K562 (cell line): ENCODE data around the gene SPATA33. TPM values are rescaled to one million over a fixed set of nuclear protein-coding genes. Genes with fewer than 3 reads are reported as not detected.
A peak's percentile ranks its signal among the peaks of the same experiment; 100 is the strongest.

Experiments used
- ARID4B ChIP-seq: sonication (generic); formaldehyde crosslinking; IDR thresholded peaks from 2 replicates; pipeline ENCODE4 v1.8.0; 2022; ENCODE audit warnings: mild to moderate bottlenecking, missing genetic modification reagents
- HDAC2 ChIP-seq: fragments of 450-650 bp; IDR thresholded peaks from 2 replicates; pipeline ENCODE4 v1.6.1; 2016; ENCODE audit warnings: mild to moderate bottlenecking
- ILF3 ChIP-seq: fragments of 450-650 bp; IDR thresholded peaks from 2 replicates; pipeline ENCODE4 v1.6.1; 2018; ENCODE audit warnings: antibody characterized with exemption, mild to moderate bottlenecking, moderate library complexity, borderline replicate concordance
- PHB2 ChIP-seq: fragments of 450-650 bp; IDR thresholded peaks from 2 replicates; pipeline ENCODE4 v1.6.1; 2017; ENCODE audit warnings: low read depth
- PHF21A ChIP-seq: fragments of 450-650 bp; IDR thresholded peaks from 2 replicates; pipeline ENCODE4 v1.6.1; 2017; ENCODE audit warnings: low read depth, borderline replicate concordance
- POLR2B ChIP-seq: fragments of 450-650 bp; IDR thresholded peaks from 2 replicates; pipeline ENCODE4 v1.6.1; 2018; ENCODE audit warnings: low read depth; ENCODE audit not compliant: partially characterized antibody
- PTBP1 ChIP-seq: fragments of 200-400 bp; formaldehyde crosslinking; IDR thresholded peaks from 2 replicates; pipeline ENCODE4 v1.6.1; 2017; ENCODE audit warnings: low read depth, low read length
- RB1 ChIP-seq: fragments of 450-650 bp; IDR thresholded peaks from 2 replicates; pipeline ENCODE4 v1.6.1; 2017; ENCODE audit warnings: low read depth, mild to moderate bottlenecking
- SIN3A ChIP-seq, 2 experiments: fragments of 150-350 bp in 1 of 2; IDR thresholded peaks; 2 replicates each; pipeline ENCODE4 v1.6.1; 2011 to 2016; ENCODE audit warnings: borderline replicate concordance in 2 of 2, low read depth in 2 of 2, low read length in 2 of 2, mild to moderate bottlenecking in 2 of 2, moderate library complexity in 2 of 2; ENCODE audit not compliant: control insufficient read depth in 1 of 2
- SMARCC2 ChIP-seq: fragments of 450-650 bp; IDR thresholded peaks from 2 replicates; pipeline ENCODE4 v1.6.1; 2017; ENCODE audit warnings: antibody characterized with exemption, moderate library complexity, mild to moderate bottlenecking, low read depth
- SNAPC5 ChIP-seq: fragments of 250-450 bp; sonication (Bioruptor Pico); IDR thresholded peaks from 2 replicates; pipeline ENCODE4 v1.8.0; 2021; ENCODE audit warnings: moderate library complexity, mild to moderate bottlenecking, inconsistent platforms
- SP1 ChIP-seq: sonication (generic); formaldehyde crosslinking; IDR thresholded peaks from 2 replicates; pipeline ENCODE4 v1.8.1; 2022; ENCODE audit warnings: mild to moderate bottlenecking, missing genetic modification reagents
- TARDBP ChIP-seq: fragments of 450-650 bp; IDR thresholded peaks from 2 replicates; pipeline ENCODE4 v1.6.1; 2016
- USF1 ChIP-seq: sonication (generic); formaldehyde crosslinking; IDR thresholded peaks from 2 replicates; pipeline ENCODE4 v1.9.0; 2022; ENCODE audit warnings: mild to moderate bottlenecking, missing genetic modification reagents
- ZNF197 ChIP-seq: fragments of 200-800 bp; sonication (Bioruptor generic); IDR thresholded peaks from 2 replicates; pipeline ENCODE4 v1.6.1; 2016; ENCODE audit warnings: low read depth, missing genetic modification characterization, missing compliant biosample characterization
- ZNF23 ChIP-seq: fragments of 250-450 bp; sonication (Bioruptor Pico); IDR thresholded peaks from 2 replicates; pipeline ENCODE4 v1.4.0; 2020; ENCODE audit warnings: mild to moderate bottlenecking
- ZNF280A ChIP-seq: fragments of 450-650 bp; IDR thresholded peaks from 2 replicates; pipeline ENCODE4 v1.6.1; 2018; ENCODE audit warnings: mild to moderate bottlenecking, low read depth; ENCODE audit not compliant: partially characterized antibody
- ZNF354B ChIP-seq: fragments of 250-450 bp; sonication (Bioruptor Pico); IDR thresholded peaks from 2 replicates; pipeline ENCODE4 v1.4.0; 2020
- ZNF511 ChIP-seq: sonication (generic); formaldehyde crosslinking; IDR thresholded peaks from 2 replicates; pipeline ENCODE4 v1.8.0; 2022; ENCODE audit warnings: mild to moderate bottlenecking, missing genetic modification reagents
- ZNF583 ChIP-seq: fragments of 250-450 bp; sonication (Bioruptor Pico); IDR thresholded peaks from 2 replicates; pipeline ENCODE4 v1.4.0; 2020
- polyA plus RNA-seq, 8 experiments: library from polyadenylated mRNA; depleted of rRNA in 4 of 8; stranded (reverse) in 5 of 8; unstranded in 3 of 8; fragments of >200 nt; fragmentation: Nextera tagmentation in 2 of 8; fragmentation: Illumina TruSeq in 1 of 8; extraction: Ambion mirVana in 2 of 8; extraction: Trizol in 1 of 8; gene quantifications; 2 replicates each; pipeline versions ENCODE4 v1.2.1 to v1.2.3, GENCODE V29; 2011 to 2014; ENCODE audit warnings: inconsistent platforms in 1 of 8, missing spikeins in 1 of 8
- total RNA-seq, 7 experiments: library from RNA; depleted of rRNA in 6 of 7; stranded (reverse); fragments of >200 nt in 6 of 7; fragmentation: Illumina TruSeq in 2 of 7; extraction: Trizol in 2 of 7; gene quantifications; 2 replicates each; pipeline versions ENCODE4 v1.2.1 to v1.2.3, GENCODE V29; 2011 to 2021; ENCODE audit warnings: low replicate concordance in 1 of 7

The SPATA33 gene
- total and polyA plus RNA-seq, 9 of the 15 experiments (the other 6 are each of a cell fraction or from before 2014, with no cell fraction given): 4.0 to 20.0 (median 11.8) TPM

- TF ChIP-seq ZNF197 (no peak), ILF3 (no peak), ZNF23 (CRISPR knock-in tag) (no peak), ZNF280A (no peak), PHF21A (no peak), RB1 (peak; percentile 93), ZNF354B (CRISPR knock-in tag) (no peak), HDAC2 (0 out of 2 replicates have a peak, but pooled peaks have one; percentile 73), SP1 (CRISPR knock-in tag) (peak; percentile 77), TARDBP (no peak), SMARCC2 (no peak), PTBP1 (no peak), ZNF511 (CRISPR knock-in tag) (peak; percentile 50; the same call in 1 of the 2 replicates), USF1 (CRISPR knock-in tag) (no peak), SNAPC5 (no peak), PHB2 (no peak), SIN3A (IDR thresholded peaks at IDR 0.05; ENCODE audit: borderline replicate concordance in 2 of 2, control insufficient read depth in 1 of 2, low read depth in 2 of 2, low read length in 2 of 2) (peak in 1 of 2 experiments; percentile 59; a peak in 2 of 4 replicates), ARID4B (CRISPR knock-in tag) (peak; percentile 88; the same call in 1 of the 2 replicates), ZNF583 (CRISPR knock-in tag) (no peak), POLR2B (peak; percentile 93)
These were observed 29.0 kb downstream of the SPATA33 start, which contains the start of gene CDK10 (continued) for GRCh38 chr16:89686520-89687091.
